CD8-positive, alpha-beta memory T cell (primary cell): Measurements from ENCODE around the gene ARMC2. TPM values are rescaled to one million over a fixed set of nuclear protein-coding genes. Genes with fewer than 3 reads are reported as not detected.
A peak's percentile ranks its signal among the peaks of the same experiment; 100 is the strongest.
"Not testable (repeated sequence)": the region's sequence is repeated elsewhere in the genome, so short reads cannot be mapped to it uniquely, and the experiment has no call there.

ENCODE experiments used
- CTCF ChIA-PET: fragments of 350-600 bp; sonication (Branson Sonifier 250); formaldehyde crosslinking; loops from one replicate; lab custom pipeline; 2021; ENCODE audit warnings: antibody characterized with exemption; lab: Charles Lee
- POLR2A ChIA-PET: fragments of 350-600 bp; sonication (Branson Sonifier 250); formaldehyde crosslinking; loops from one replicate; lab custom pipeline; 2021; ENCODE audit warnings: antibody characterized with exemption; lab: Charles Lee
- DNase-seq, 5 donors: peaks; one replicate each; pipeline versions ENCODE4 v3.0.0 to v3.0.0-alpha.2; 2020 to 2022; ENCODE audit warnings: mixed read lengths in 1 of 5
- H3K27ac ChIP-seq: one replicate; pipeline ENCODE4 v1.7.0; 2013; ENCODE audit warnings: low read depth, mild to moderate bottlenecking, low read length, moderate library complexity
- H3K27me3 ChIP-seq: 2 replicates; pipeline ENCODE4 v1.7.0; 2013; ENCODE audit warnings: low read length, mild to moderate bottlenecking; ENCODE audit not compliant: insufficient read depth, poor library complexity, severe bottlenecking
- H3K36me3 ChIP-seq: 2 replicates; pipeline ENCODE4 v1.7.0; 2013; ENCODE audit warnings: mild to moderate bottlenecking, low read length, moderate library complexity; ENCODE audit not compliant: insufficient read depth
- H3K4me1 ChIP-seq: 2 replicates; pipeline ENCODE4 v1.7.0; 2013; ENCODE audit warnings: mild to moderate bottlenecking, low read length, moderate library complexity; ENCODE audit not compliant: insufficient read depth
- H3K4me3 ChIP-seq: 2 replicates; pipeline ENCODE4 v1.7.0; 2013; ENCODE audit warnings: mild to moderate bottlenecking, low read length
- H3K9me3 ChIP-seq: 2 replicates; pipeline ENCODE4 v1.7.0; 2013; ENCODE audit warnings: mild to moderate bottlenecking, low read length
- H3K27ac Mint-ChIP-seq, 8 donors: one replicate each; pipeline ENCODE4 v1.8.0; 2020 to 2021; ENCODE audit warnings: mixed read lengths in 8 of 8, mild to moderate bottlenecking in 6 of 8, inconsistent platforms in 3 of 8, moderate library complexity in 3 of 8
- H3K27me3 Mint-ChIP-seq, 2 donors: one replicate each; pipeline ENCODE4 v1.8.0; 2020 to 2021; ENCODE audit warnings: mixed read lengths in 2 of 2, mild to moderate bottlenecking in 1 of 2, moderate library complexity in 1 of 2
- H3K36me3 Mint-ChIP-seq, 3 donors: one replicate each; pipeline ENCODE4 v1.8.0; 2020 to 2021; ENCODE audit warnings: mixed read lengths in 3 of 3, inconsistent platforms in 1 of 3, mild to moderate bottlenecking in 1 of 3
- H3K4me1 Mint-ChIP-seq, 3 donors: one replicate each; pipeline ENCODE4 v1.8.0; 2020 to 2021; ENCODE audit warnings: mixed read lengths in 3 of 3, inconsistent platforms in 1 of 3, mild to moderate bottlenecking in 1 of 3
- H3K4me3 Mint-ChIP-seq, 7 donors: one replicate each; pipeline ENCODE4 v1.8.0; 2020 to 2021; ENCODE audit warnings: mixed read lengths in 7 of 7, mild to moderate bottlenecking in 6 of 7, moderate library complexity in 4 of 7, inconsistent platforms in 2 of 7
- H3K9me3 Mint-ChIP-seq, 5 donors: one replicate each; pipeline ENCODE4 v1.8.0; 2020 to 2022; ENCODE audit warnings: mixed read lengths in 5 of 5, mild to moderate bottlenecking in 3 of 5, moderate library complexity in 2 of 5, inconsistent platforms in 1 of 5
- polyA plus RNA-seq: library from polyadenylated mRNA; unstranded; fragments of 300-500 nt; fragmentation: Illumina TruSeq; gene quantifications from one replicate; pipeline ENCODE4 v1.2.3, GENCODE V29; 2021
- total RNA-seq, 2 experiments: library from RNA; stranded (reverse); gene quantifications; one replicate each; pipeline ENCODE4 v1.2.3, GENCODE V29; 2021

Gene ARMC2
- total and polyA plus RNA-seq, 3 experiments from 2014 or later = 6.1 to 6.7 (median 6.2) TPM

DNA sequence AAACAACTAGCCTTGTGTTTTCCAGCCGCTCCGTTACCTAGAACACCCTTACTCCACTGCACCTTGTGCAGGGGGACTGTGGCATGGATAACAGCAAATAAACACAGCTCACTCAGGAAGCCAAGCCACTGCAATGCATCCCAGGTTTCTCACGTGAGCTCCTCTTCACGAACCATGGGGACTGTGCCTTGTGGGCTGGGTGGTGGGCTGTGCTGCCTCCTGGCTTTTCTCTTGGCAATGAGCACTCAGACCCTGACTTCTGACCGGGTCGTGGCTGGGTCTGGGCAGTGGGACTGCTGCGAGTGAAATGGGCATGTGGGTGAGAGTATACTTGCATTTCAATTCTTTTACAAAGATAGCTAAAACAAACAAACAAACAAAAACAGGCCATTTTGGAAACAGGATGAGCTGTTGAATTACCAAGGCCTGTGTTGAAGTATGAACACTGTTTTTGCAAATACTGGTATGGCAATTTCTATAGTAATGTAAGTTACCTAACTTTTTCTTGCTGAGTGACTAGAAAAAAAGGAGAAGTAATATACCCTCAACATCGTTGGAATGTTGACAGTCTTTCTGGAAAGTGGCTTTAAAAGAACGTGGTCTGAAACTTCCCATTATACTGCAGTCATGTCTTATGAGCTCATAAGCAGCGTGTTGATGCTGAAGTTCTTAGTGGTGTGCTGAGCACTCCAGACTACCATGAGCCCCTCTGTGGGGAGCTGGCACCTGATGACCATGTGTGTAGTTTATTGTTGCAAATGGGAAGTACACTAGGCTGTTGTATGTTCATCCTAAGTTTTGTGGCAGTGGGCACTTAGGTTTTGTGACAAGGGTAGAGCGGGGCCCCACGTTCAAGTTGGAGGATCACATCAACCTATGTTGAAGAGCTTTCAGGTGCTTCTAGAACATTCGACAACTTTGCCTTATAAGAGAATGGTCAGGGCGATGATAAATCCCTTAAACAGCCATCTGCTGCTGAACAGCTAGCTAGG is 120.4 kb downstream of the ARMC2 start:
- ChIA-PET CTCF (no interaction called here), POLR2A (no interaction called here)
- Mint-ChIP-seq H3K27ac (peak overlapping the region in 3 of 8 donors; percentile 15 to 46 (median 30)), H3K4me3 (peak overlapping the region in 1 of 7 donors; percentile 36), H3K9me3 (no peaks in the 10 kb centered on the region), H3K4me1 (peaks cover 32 to 47% (median 44%) of the 10 kb centered on the region in 3 donors), H3K36me3 (peaks cover 0 to 8% (median 4%) of the 10 kb centered on the region in 3 donors), H3K27me3 (no peaks in the 10 kb centered on the region)
- Histone ChIP-seq H3K4me1 (no peaks in the 10 kb centered on the region), H3K36me3 (no peaks in the 10 kb centered on the region), H3K27me3 (no peaks in the 10 kb centered on the region), H3K4me3 (no peak overlapping the region), H3K27ac (no peak overlapping the region), H3K9me3 (no peaks in the 10 kb centered on the region)
- DNase-seq = no peak

- no peak for DNase-seq
- no peaks in the 10 kb centered on the region for H3K4me1 ChIP-seq
- Mint-ChIP-seq H3K27ac (peak overlapping the region in 2 of 8 donors; percentile 21 to 79), H3K9me3 (no peaks in the 10 kb centered on the region), H3K4me3 (no peak overlapping the region), H3K36me3 (peaks cover 0 to 6% (median 4%) of the 10 kb centered on the region in 3 donors), H3K4me1 (peaks cover 32 to 47% (median 44%) of the 10 kb centered on the region in 3 donors), H3K27me3 (no peaks in the 10 kb centered on the region)
- POLR2A ChIA-PET = interaction anchor here (0.7 kb wide), 1 partner anchor 37 kb away, joined by 3 read pairs; no protein-coding TSS in a partner anchor
- H3K4me3 ChIP-seq = no peak overlapping the region
- no peaks in the 10 kb centered on the region for H3K9me3 ChIP-seq
- H3K27me3 ChIP-seq = no peaks in the 10 kb centered on the region
- no peaks in the 10 kb centered on the region for H3K36me3 ChIP-seq
- H3K27ac ChIP-seq = no peak overlapping the region
- CTCF ChIA-PET = no interaction called here
Observed at GRCh38 chr6:108969776-108970175, 121.6 kb downstream of the ARMC2 start.

GRCh38 chr6:108974201-108974600 is 126.0 kb downstream of the ARMC2 start:
- CTCF ChIA-PET = no interaction called here
- no peak overlapping the region for H3K27ac ChIP-seq
- H3K36me3 ChIP-seq = no peaks in the 10 kb centered on the region
- H3K4me3 Mint-ChIP-seq = no peak overlapping the region
- no peak overlapping the region for H3K4me3 ChIP-seq
- H3K9me3 Mint-ChIP-seq = peaks cover 0 to 21% (median 7%) of the 10 kb centered on the region in 5 donors
- H3K36me3 Mint-ChIP-seq = peaks cover 4 to 39% (median 4%) of the 10 kb centered on the region in 3 donors
- peaks cover 16 to 21% (median 18%) of the 10 kb centered on the region in 3 donors for H3K4me1 Mint-ChIP-seq
- POLR2A ChIA-PET = no interaction called here
- no peak overlapping the region for H3K27ac Mint-ChIP-seq
- no peaks in the 10 kb centered on the region for H3K27me3 Mint-ChIP-seq
- no peaks in the 10 kb centered on the region for H3K9me3 ChIP-seq
- no peak for DNase-seq
- no peaks in the 10 kb centered on the region for H3K4me1 ChIP-seq
- H3K27me3 ChIP-seq = no peaks in the 10 kb centered on the region

- CTCF ChIA-PET, POLR2A ChIA-PET, H3K36me3 ChIP-seq, H3K27ac Mint-ChIP-seq, H3K4me3 Mint-ChIP-seq, H3K27ac ChIP-seq, H3K4me1 ChIP-seq, H3K9me3 ChIP-seq, H3K4me3 ChIP-seq, H3K4me1 Mint-ChIP-seq, DNase-seq, H3K27me3 Mint-ChIP-seq, H3K27me3 ChIP-seq: not testable (repeated sequence)
- Mint-ChIP-seq H3K9me3 (peaks cover 3 to 32% (median 13%) of the 10 kb centered on the region in 5 donors), H3K36me3 (peaks cover 8 to 51% (median 13%) of the 10 kb centered on the region in 3 donors)
Observed at GRCh38 chr6:108978638-108979037, 130.4 kb downstream of the ARMC2 start.

DNA sequence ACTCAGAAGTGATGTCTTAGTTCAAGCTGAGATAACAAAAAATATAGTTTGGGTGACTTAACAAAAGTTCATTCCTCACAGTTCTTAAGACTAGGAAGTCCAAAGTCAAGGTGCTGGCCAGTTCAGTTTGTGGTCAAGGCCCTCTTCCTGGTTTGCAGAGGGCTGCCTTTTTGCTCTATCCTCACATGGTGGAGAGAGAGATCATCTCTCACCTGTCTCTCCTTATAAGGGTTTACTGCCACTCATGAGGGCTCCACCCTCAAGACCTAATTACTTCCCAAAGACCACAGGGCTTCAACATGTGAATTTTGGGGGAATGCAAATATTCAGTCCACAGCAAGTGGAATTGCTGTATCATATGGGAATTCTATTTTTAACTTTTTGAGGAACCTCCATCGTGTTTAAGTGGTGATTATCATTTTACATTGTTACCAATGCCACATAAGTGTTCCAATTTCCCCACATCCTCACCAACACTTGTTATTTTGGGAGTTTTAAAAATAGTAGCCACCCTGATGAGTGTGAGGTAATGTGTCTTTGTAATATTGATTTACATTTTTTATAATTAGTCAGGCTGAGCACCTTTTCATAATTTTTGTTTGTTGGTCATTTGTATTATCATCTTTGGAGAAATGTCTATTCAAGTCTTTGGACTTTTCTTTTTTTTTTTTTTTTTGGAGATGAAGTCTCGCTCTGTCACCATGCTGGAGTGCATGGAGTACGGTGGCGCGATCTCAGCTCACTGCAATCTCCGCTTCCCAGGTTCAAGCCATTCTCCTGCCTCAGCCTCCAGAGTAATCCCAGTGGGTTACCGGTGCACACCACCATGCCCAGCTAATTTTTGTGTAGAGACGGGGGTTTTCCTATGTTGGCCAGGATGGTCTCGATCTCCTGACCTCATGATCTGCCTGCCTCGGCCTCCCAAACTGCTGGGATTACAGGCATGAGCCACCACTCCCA is 134.2 kb downstream of the ARMC2 start:
- Mint-ChIP-seq H3K27me3 (no peaks in the 10 kb centered on the region), H3K4me1 (peaks cover 0 to 5% (median 5%) of the 10 kb centered on the region in 3 donors), H3K36me3 (peaks cover 19 to 44% (median 42%) of the 10 kb centered on the region in 3 donors), H3K9me3 (peaks cover 3 to 20% (median 11%) of the 10 kb centered on the region in 5 donors), H3K27ac (peak overlapping the region in 1 of 8 donors; percentile 18), H3K4me3 (no peak overlapping the region)
- Histone ChIP-seq H3K4me1 (no peaks in the 10 kb centered on the region), H3K4me3 (no peak overlapping the region), H3K27ac (no peak overlapping the region), H3K27me3 (no peaks in the 10 kb centered on the region), H3K36me3 (peaks cover 6% of the 10 kb centered on the region), H3K9me3 (no peaks in the 10 kb centered on the region)
- DNase-seq = no peak
- ChIA-PET CTCF (no interaction called here), POLR2A (interaction anchor here (0.7 kb wide), 1 partner anchor 55 kb away, joined by 3 read pairs; no protein-coding TSS in a partner anchor)

- Histone ChIP-seq H3K4me1 (no peaks in the 10 kb centered on the region), H3K4me3 (no peak overlapping the region), H3K9me3 (no peaks in the 10 kb centered on the region), H3K27ac (no peak overlapping the region), H3K27me3 (no peaks in the 10 kb centered on the region), H3K36me3 (peaks cover 6% of the 10 kb centered on the region)
- no peaks in the 10 kb centered on the region for H3K27me3 Mint-ChIP-seq
- H3K4me1 Mint-ChIP-seq = peaks cover 0 to 7% (median 5%) of the 10 kb centered on the region in 3 donors
- peaks cover 3 to 16% (median 9%) of the 10 kb centered on the region in 5 donors for H3K9me3 Mint-ChIP-seq
- no peak for DNase-seq
- H3K27ac Mint-ChIP-seq = peak overlapping the region in 1 of 8 donors; percentile 18
- H3K36me3 Mint-ChIP-seq = peaks cover 15 to 46% (median 38%) of the 10 kb centered on the region in 3 donors
- H3K4me3 Mint-ChIP-seq = no peak overlapping the region
- ChIA-PET POLR2A (no interaction called here), CTCF (no interaction called here)
Observed at GRCh38 chr6:108983151-108983550, 134.9 kb downstream of the ARMC2 start.

DNA sequence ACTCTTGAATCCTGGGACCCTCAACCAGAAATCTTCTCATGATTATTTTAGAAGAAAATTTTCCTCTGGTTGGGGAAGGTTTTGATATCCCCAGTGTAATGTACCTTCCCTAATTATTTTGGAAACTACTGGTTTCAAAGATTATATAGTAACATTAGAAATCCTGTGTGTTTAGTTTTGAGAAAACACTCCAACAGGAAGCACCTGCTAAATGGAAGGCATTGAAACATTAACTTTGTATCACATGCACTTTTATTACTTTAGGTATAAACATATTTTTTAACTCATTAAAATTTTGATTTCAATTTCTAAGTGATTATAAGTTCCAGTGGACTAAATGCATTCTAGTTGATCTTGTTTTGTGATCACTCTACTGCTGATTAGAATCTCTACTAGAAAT is 137.1 kb downstream of the ARMC2 start:
- H3K4me1 Mint-ChIP-seq = peaks cover 0 to 5% (median 3%) of the 10 kb centered on the region in 3 donors
- H3K9me3 ChIP-seq = no peaks in the 10 kb centered on the region
- H3K4me1 ChIP-seq = no peaks in the 10 kb centered on the region
- POLR2A ChIA-PET = no interaction called here
- peaks cover 18 to 59% (median 34%) of the 10 kb centered on the region in 3 donors for H3K36me3 Mint-ChIP-seq
- H3K4me3 Mint-ChIP-seq = no peak overlapping the region
- no peaks in the 10 kb centered on the region for H3K27me3 Mint-ChIP-seq
- no peak overlapping the region for H3K27ac ChIP-seq
- peaks cover 2 to 8% (median 3%) of the 10 kb centered on the region in 5 donors for H3K9me3 Mint-ChIP-seq
- H3K36me3 ChIP-seq = peaks cover 22% of the 10 kb centered on the region
- DNase-seq = no peak
- CTCF ChIA-PET = no interaction called here
- peak overlapping the region in 1 of 8 donors; percentile 15 for H3K27ac Mint-ChIP-seq
- no peaks in the 10 kb centered on the region for H3K27me3 ChIP-seq
- H3K4me3 ChIP-seq = no peak overlapping the region
